ENCODE data around the gene STXBP6.

STXBP6 gene

DNA sequence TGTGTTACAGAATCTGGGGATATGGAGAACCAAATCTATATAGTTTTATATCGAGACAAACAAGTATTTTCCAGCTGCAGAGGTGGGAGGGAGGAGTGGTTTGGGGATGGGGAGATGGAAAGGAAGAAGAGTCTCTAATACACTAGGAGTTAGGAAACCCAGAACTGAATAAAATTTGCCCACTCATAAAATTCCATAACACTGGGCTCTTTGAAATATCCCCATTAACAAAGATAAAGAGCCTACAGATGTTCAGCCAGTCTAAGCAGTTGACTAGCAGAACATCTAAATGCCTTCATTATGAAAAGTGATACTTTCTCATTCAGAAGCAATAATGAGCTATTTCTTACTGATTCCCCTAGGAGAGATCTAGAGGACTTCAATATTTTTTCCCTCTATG, 264.2 kb downstream of the STXBP6 start:
- no peak for DNase-seq (ENCODE audit: low read depth)
- H3K4me3 ChIP-seq (ENCODE audit: low read depth, low read length) = no peak overlapping the region
- TF ChIP-seq MAX (IDR thresholded peaks at IDR 0.05; ENCODE audit: low read depth, low read length) = no peak
- no peak for TF ChIP-seq MYC (IDR thresholded peaks at IDR 0.05; ENCODE audit: low read depth, low read length)
- no peak for TF ChIP-seq POLR2A (IDR thresholded peaks at IDR 0.05; ENCODE audit: extremely low read depth, insufficient read length)
- no peak for TF ChIP-seq CTCF (IDR thresholded peaks at IDR 0.05; ENCODE audit: low read depth, low read length)

GRCh38 chr14:24784981-24785380, 265.0 kb downstream of the STXBP6 start:
- no peak for TF ChIP-seq POLR2A (IDR thresholded peaks at IDR 0.05; ENCODE audit: extremely low read depth, insufficient read length)
- no peak for TF ChIP-seq MAX (IDR thresholded peaks at IDR 0.05; ENCODE audit: low read depth, low read length)
- no peak for TF ChIP-seq CTCF (IDR thresholded peaks at IDR 0.05; ENCODE audit: low read depth, low read length)
- no peak for TF ChIP-seq MYC (IDR thresholded peaks at IDR 0.05; ENCODE audit: low read depth, low read length)
- no peak for DNase-seq (ENCODE audit: low read depth)
- no peak overlapping the region for H3K4me3 ChIP-seq (ENCODE audit: low read depth, low read length)

DNA sequence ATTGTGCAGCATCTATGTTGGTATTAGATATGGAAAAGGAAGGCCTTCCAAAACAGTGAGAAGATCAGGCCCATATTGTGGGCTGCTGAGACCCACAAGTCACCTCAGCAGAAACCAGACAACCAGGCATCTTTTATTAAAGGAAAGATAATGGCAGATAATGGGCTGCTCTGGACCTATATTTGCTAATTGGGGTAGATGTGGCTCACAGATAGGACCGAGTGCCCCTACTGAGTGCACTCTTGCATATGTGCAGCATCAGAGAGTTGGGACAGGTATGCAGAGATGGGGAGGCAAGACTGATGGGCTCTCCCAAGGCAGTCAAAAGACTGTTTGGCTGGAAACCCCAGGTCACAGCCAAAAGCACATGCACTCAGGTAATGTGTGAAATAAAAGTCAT, 266.2 kb downstream of the STXBP6 start:
- TF ChIP-seq CTCF (IDR thresholded peaks at IDR 0.05; ENCODE audit: low read depth, low read length) (no peak), MAX (IDR thresholded peaks at IDR 0.05; ENCODE audit: low read depth, low read length) (no peak), POLR2A (IDR thresholded peaks at IDR 0.05; ENCODE audit: extremely low read depth, insufficient read length) (no peak), MYC (IDR thresholded peaks at IDR 0.05; ENCODE audit: low read depth, low read length) (no peak)
- no peak overlapping the region for H3K4me3 ChIP-seq (ENCODE audit: low read depth, low read length)
- DNase-seq (ENCODE audit: low read depth) = no peak

DNA sequence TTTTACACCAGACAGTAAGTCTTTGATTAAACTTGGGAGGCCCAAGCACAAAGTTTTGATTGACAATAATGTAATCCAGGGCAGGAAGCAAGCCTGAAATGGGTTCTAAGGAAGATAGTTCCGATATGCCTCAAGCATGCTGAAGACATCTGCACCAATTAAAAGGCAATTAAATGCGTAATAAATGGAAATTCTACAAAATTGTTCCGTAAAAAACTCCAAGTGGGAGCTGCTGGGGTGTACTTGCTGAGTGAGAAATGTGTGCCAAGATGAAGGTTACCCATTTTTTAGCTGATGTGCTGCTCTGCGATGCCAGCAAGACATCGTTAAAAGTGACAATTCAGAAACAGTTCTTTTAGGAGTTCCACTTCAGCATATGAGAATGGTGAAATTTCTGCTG, 269.7 kb downstream of the STXBP6 start:
- no peak overlapping the region for H3K4me3 ChIP-seq (ENCODE audit: low read depth, low read length)
- no peak for DNase-seq (ENCODE audit: low read depth)
- TF ChIP-seq CTCF (IDR thresholded peaks at IDR 0.05; ENCODE audit: low read depth, low read length) (no peak), POLR2A (IDR thresholded peaks at IDR 0.05; ENCODE audit: extremely low read depth, insufficient read length) (no peak), MYC (IDR thresholded peaks at IDR 0.05; ENCODE audit: low read depth, low read length) (no peak), MAX (IDR thresholded peaks at IDR 0.05; ENCODE audit: low read depth, low read length) (no peak)

DNA sequence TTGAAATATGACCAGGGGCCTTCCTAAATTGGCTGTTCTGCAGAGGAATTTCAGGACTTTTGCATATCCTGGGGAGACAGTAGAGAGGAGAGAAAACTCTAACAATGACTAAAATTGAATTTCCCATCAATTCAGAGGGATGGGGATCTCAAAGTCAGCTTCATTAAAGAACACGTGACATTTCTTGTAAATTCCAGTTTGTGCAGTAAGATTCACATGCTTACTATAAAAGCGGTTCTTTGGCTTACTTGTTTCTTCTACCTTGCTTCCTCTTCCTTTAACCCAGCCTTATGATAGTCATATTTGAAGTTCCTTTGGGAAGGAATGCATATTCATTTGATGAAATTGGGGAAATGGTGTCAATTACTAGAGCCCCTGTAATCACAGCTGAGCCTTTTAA, 272.3 kb downstream of the STXBP6 start:
- TF ChIP-seq MYC (IDR thresholded peaks at IDR 0.05; ENCODE audit: low read depth, low read length) = no peak
- no peak for TF ChIP-seq MAX (IDR thresholded peaks at IDR 0.05; ENCODE audit: low read depth, low read length)
- no peak for TF ChIP-seq CTCF (IDR thresholded peaks at IDR 0.05; ENCODE audit: low read depth, low read length)
- no peak for TF ChIP-seq POLR2A (IDR thresholded peaks at IDR 0.05; ENCODE audit: extremely low read depth, insufficient read length)
- no peak overlapping the region for H3K4me3 ChIP-seq (ENCODE audit: low read depth, low read length)
- DNase-seq (ENCODE audit: low read depth) = no peak

DNA sequence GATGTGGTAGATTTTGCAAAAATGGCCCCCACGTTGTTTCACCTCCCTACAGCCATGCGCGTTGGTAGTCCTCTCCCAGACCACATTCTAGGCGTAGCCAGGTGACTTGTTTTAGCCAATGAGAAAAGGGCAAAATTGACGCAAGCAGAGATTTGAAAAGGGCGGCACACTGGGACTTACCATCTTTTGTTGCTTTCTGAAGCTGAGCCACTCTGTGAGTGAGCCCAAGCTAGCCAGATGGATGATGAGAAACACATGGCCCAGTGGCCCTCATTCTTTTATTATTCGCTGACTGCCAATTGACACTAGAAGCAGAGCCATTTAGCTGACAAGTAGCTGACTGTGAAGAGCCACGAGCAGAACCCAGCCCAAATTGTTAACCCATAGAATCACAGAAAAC, 274.0 kb downstream of the STXBP6 start:
- TF ChIP-seq CTCF (IDR thresholded peaks at IDR 0.05; ENCODE audit: low read depth, low read length) = no peak
- no peak for TF ChIP-seq MYC (IDR thresholded peaks at IDR 0.05; ENCODE audit: low read depth, low read length)
- TF ChIP-seq POLR2A (IDR thresholded peaks at IDR 0.05; ENCODE audit: extremely low read depth, insufficient read length) = no peak
- TF ChIP-seq MAX (IDR thresholded peaks at IDR 0.05; ENCODE audit: low read depth, low read length) = no peak
- DNase-seq (ENCODE audit: low read depth) = no peak
- H3K4me3 ChIP-seq (ENCODE audit: low read depth, low read length) = no peak overlapping the region

Data from NB4 (cell line).